ENCODE measurements around the gene CA4. TPM values are rescaled to one million over a fixed set of nuclear protein-coding genes. Genes with fewer than 3 reads are reported as not detected.
"Not testable (repeated sequence)": the region's sequence is repeated elsewhere in the genome, so short reads cannot be mapped to it uniquely, and the experiment has no call there.

Gene CA4
- polyA plus RNA-seq, 1 donor: 1.2 TPM

- H3K9me3 ChIP-seq (ENCODE audit: control insufficient read depth, low read depth, low read length): no peaks in the 10 kb centered on the region
- no peak overlapping the region for H3K4me3 ChIP-seq (ENCODE audit: low read length)
- DNase-seq: no peak
- no CpG with 5 or more reads among the region's 1 CpG for WGBS (ENCODE audit: insufficient coverage, low lambda C conversion rate)
- H3K27ac ChIP-seq (ENCODE audit: low read length): no peak overlapping the region
- no peaks in the 10 kb centered on the region for H3K4me1 ChIP-seq (ENCODE audit: control insufficient read depth, insufficient read depth, low read length)
- H3K36me3 ChIP-seq (ENCODE audit: control insufficient read depth, insufficient read depth, low read length): no peaks in the 10 kb centered on the region
- H3K27me3 ChIP-seq (ENCODE audit: control insufficient read depth, insufficient read depth, low read length): peaks cover 2% of the 10 kb centered on the region
Observed at GRCh38 chr17:60109161-60109560, 40.6 kb upstream of the CA4 start.

GRCh38 chr17:60110586-60110985 is 39.2 kb upstream of the CA4 start:
- H3K36me3 ChIP-seq (ENCODE audit: control insufficient read depth, insufficient read depth, low read length): no peaks in the 10 kb centered on the region
- H3K27me3 ChIP-seq (ENCODE audit: control insufficient read depth, insufficient read depth, low read length): peaks cover 2% of the 10 kb centered on the region
- no peaks in the 10 kb centered on the region for H3K9me3 ChIP-seq (ENCODE audit: control insufficient read depth, low read depth, low read length)
- no peak overlapping the region for H3K4me3 ChIP-seq (ENCODE audit: low read length)
- no CpG with 5 or more reads among the region's 3 CpGs for WGBS (ENCODE audit: insufficient coverage, low lambda C conversion rate)
- no peak overlapping the region for H3K27ac ChIP-seq (ENCODE audit: low read length)
- H3K4me1 ChIP-seq (ENCODE audit: control insufficient read depth, insufficient read depth, low read length): no peaks in the 10 kb centered on the region
- no peak for DNase-seq

- not testable (repeated sequence) for H3K27ac ChIP-seq (ENCODE audit: low read length); H3K9me3 ChIP-seq (ENCODE audit: control insufficient read depth, low read depth, low read length); H3K4me3 ChIP-seq (ENCODE audit: low read length); H3K4me1 ChIP-seq (ENCODE audit: control insufficient read depth, insufficient read depth, low read length); DNase-seq; H3K27me3 ChIP-seq (ENCODE audit: control insufficient read depth, insufficient read depth, low read length); H3K36me3 ChIP-seq (ENCODE audit: control insufficient read depth, insufficient read depth, low read length)
- WGBS (ENCODE audit: insufficient coverage, low lambda C conversion rate): no CpG with 5 or more reads among the region's 5 CpGs
Observed at GRCh38 chr17:60111661-60112060, 38.1 kb upstream of the CA4 start.

GRCh38 chr17:60115364-60115763 is 34.4 kb upstream of the CA4 start:
- H3K36me3 ChIP-seq (ENCODE audit: control insufficient read depth, insufficient read depth, low read length); H3K27ac ChIP-seq (ENCODE audit: low read length); DNase-seq; H3K4me1 ChIP-seq (ENCODE audit: control insufficient read depth, insufficient read depth, low read length); H3K4me3 ChIP-seq (ENCODE audit: low read length); H3K9me3 ChIP-seq (ENCODE audit: control insufficient read depth, low read depth, low read length); H3K27me3 ChIP-seq (ENCODE audit: control insufficient read depth, insufficient read depth, low read length): not testable (repeated sequence)
- no CpG with 5 or more reads among the region's 5 CpGs for WGBS (ENCODE audit: insufficient coverage, low lambda C conversion rate)

GRCh38 chr17:60116196-60116595 is 33.6 kb upstream of the CA4 start:
- H3K36me3 ChIP-seq (ENCODE audit: control insufficient read depth, insufficient read depth, low read length); H3K27me3 ChIP-seq (ENCODE audit: control insufficient read depth, insufficient read depth, low read length); H3K9me3 ChIP-seq (ENCODE audit: control insufficient read depth, low read depth, low read length); H3K4me3 ChIP-seq (ENCODE audit: low read length); DNase-seq; H3K4me1 ChIP-seq (ENCODE audit: control insufficient read depth, insufficient read depth, low read length); H3K27ac ChIP-seq (ENCODE audit: low read length): not testable (repeated sequence)
- WGBS (ENCODE audit: insufficient coverage, low lambda C conversion rate): no CpG with 5 or more reads among the region's 14 CpGs

GRCh38 chr17:60119162-60119561 is 30.6 kb upstream of the CA4 start:
- WGBS (ENCODE audit: insufficient coverage, low lambda C conversion rate): no CpG with 5 or more reads among the region's 15 CpGs

GRCh38 chr17:60119807-60120748 is 29.7 kb upstream of the CA4 start:
- not testable (repeated sequence) for H3K36me3 ChIP-seq (ENCODE audit: control insufficient read depth, insufficient read depth, low read length); DNase-seq; H3K4me1 ChIP-seq (ENCODE audit: control insufficient read depth, insufficient read depth, low read length); H3K27ac ChIP-seq (ENCODE audit: low read length); H3K4me3 ChIP-seq (ENCODE audit: low read length); H3K27me3 ChIP-seq (ENCODE audit: control insufficient read depth, insufficient read depth, low read length); H3K9me3 ChIP-seq (ENCODE audit: control insufficient read depth, low read depth, low read length)
- no CpG with 5 or more reads among the region's 114 CpGs for WGBS (ENCODE audit: insufficient coverage, low lambda C conversion rate)

More at GRCh38 chr17:60119162-60119561, 30.6 kb upstream of the CA4 start:
- H3K36me3 ChIP-seq (ENCODE audit: control insufficient read depth, insufficient read depth, low read length); H3K27ac ChIP-seq (ENCODE audit: low read length); H3K27me3 ChIP-seq (ENCODE audit: control insufficient read depth, insufficient read depth, low read length); H3K9me3 ChIP-seq (ENCODE audit: control insufficient read depth, low read depth, low read length); DNase-seq; H3K4me1 ChIP-seq (ENCODE audit: control insufficient read depth, insufficient read depth, low read length); H3K4me3 ChIP-seq (ENCODE audit: low read length): not testable (repeated sequence)

GRCh38 chr17:60127068-60128064 is 22.4 kb upstream of the CA4 start:
- no peaks in the 10 kb centered on the region for H3K36me3 ChIP-seq (ENCODE audit: control insufficient read depth, insufficient read depth, low read length)
- H3K27me3 ChIP-seq (ENCODE audit: control insufficient read depth, insufficient read depth, low read length): peaks cover 16% of the 10 kb centered on the region
- no peaks in the 10 kb centered on the region for H3K4me1 ChIP-seq (ENCODE audit: control insufficient read depth, insufficient read depth, low read length)
- no peak overlapping the region for H3K4me3 ChIP-seq (ENCODE audit: low read length)
- no peaks in the 10 kb centered on the region for H3K9me3 ChIP-seq (ENCODE audit: control insufficient read depth, low read depth, low read length)
- no peak overlapping the region for H3K27ac ChIP-seq (ENCODE audit: low read length)
- DNase-seq: no peak
- 80% methylated on average over 1 of the region's 14 CpGs for WGBS (ENCODE audit: insufficient coverage, low lambda C conversion rate)

- H3K4me3 ChIP-seq (ENCODE audit: low read length): no peak overlapping the region
- H3K9me3 ChIP-seq (ENCODE audit: control insufficient read depth, low read depth, low read length): no peaks in the 10 kb centered on the region
- no peaks in the 10 kb centered on the region for H3K4me1 ChIP-seq (ENCODE audit: control insufficient read depth, insufficient read depth, low read length)
- H3K27me3 ChIP-seq (ENCODE audit: control insufficient read depth, insufficient read depth, low read length): peaks cover 16% of the 10 kb centered on the region
- 100% methylated on average over 2 of the region's 8 CpGs for WGBS (ENCODE audit: insufficient coverage, low lambda C conversion rate)
- no peaks in the 10 kb centered on the region for H3K36me3 ChIP-seq (ENCODE audit: control insufficient read depth, insufficient read depth, low read length)
- no peak overlapping the region for H3K27ac ChIP-seq (ENCODE audit: low read length)
- no peak for DNase-seq
Observed at GRCh38 chr17:60128171-60128859, 21.5 kb upstream of the CA4 start.

GRCh38 chr17:60129164-60129563 is 20.6 kb upstream of the CA4 start:
- Histone ChIP-seq H3K4me1 (ENCODE audit: control insufficient read depth, insufficient read depth, low read length) (no peaks in the 10 kb centered on the region), H3K36me3 (ENCODE audit: control insufficient read depth, insufficient read depth, low read length) (no peaks in the 10 kb centered on the region), H3K4me3 (ENCODE audit: low read length) (no peak overlapping the region), H3K9me3 (ENCODE audit: control insufficient read depth, low read depth, low read length) (no peaks in the 10 kb centered on the region), H3K27me3 (ENCODE audit: control insufficient read depth, insufficient read depth, low read length) (peaks cover 16% of the 10 kb centered on the region), H3K27ac (ENCODE audit: low read length) (no peak overlapping the region)
- DNase-seq: no peak
- WGBS (ENCODE audit: insufficient coverage, low lambda C conversion rate): no CpG with 5 or more reads among the region's 4 CpGs
